HG02642 (cell line): ENCODE results near the gene TBC1D8B.
A peak's percentile ranks its signal among the peaks of the same experiment; 100 is the strongest.
"Not testable (repeated sequence)": the region's sequence is repeated elsewhere in the genome, so short reads cannot be mapped to it uniquely, and the experiment has no call there.

ENCODE experiments used
- ATAC-seq: cut with Tn5 transposase; IDR thresholded peaks from one replicate; pipeline ENCODE4 v1.9.1; 2021; ENCODE audit warnings: mild to moderate bottlenecking; ENCODE audit not compliant: unreplicated experiment, poor library complexity

The TBC1D8B gene

GRCh38 chrX:106802388-106803275 is at the start of gene TBC1D8B:
Gene TBC1D8B, plus strand, starts transcription at chrX:106802673. Its CDS starts 181 bp downstream, at chrX:106802854.
- ATAC-seq = peak; percentile 98

- ATAC-seq = not testable (repeated sequence)
Measured at GRCh38 chrX:106769288-106769687, 33.2 kb upstream of the TBC1D8B start.

GRCh38 chrX:106774981-106775380 is 27.5 kb upstream of the TBC1D8B start:
- no peak for ATAC-seq

GRCh38 chrX:106780264-106780663 is 22.2 kb upstream of the TBC1D8B start:
- ATAC-seq = no peak

- ATAC-seq = no peak
Measured at GRCh38 chrX:106780664-106781377, 21.7 kb upstream of the TBC1D8B start.

GRCh38 chrX:106783716-106784115 is 18.8 kb upstream of the TBC1D8B start:
- no peak for ATAC-seq

GRCh38 chrX:106791495-106791894 is 11.0 kb upstream of the TBC1D8B start:
- no peak for ATAC-seq

GRCh38 chrX:106802063-106802387 is 448 bp upstream of the TBC1D8B start:
- ATAC-seq = peak; percentile 29

GRCh38 chrX:106811131-106811910 is 8.8 kb downstream of the TBC1D8B start:
- no peak for ATAC-seq

GRCh38 chrX:106812930-106813329 is 10.5 kb downstream of the TBC1D8B start:
- ATAC-seq = not testable (repeated sequence)

GRCh38 chrX:106814093-106814492 is 11.6 kb downstream of the TBC1D8B start:
- ATAC-seq = not testable (repeated sequence)

- ATAC-seq = peak; percentile 67
Measured at GRCh38 chrX:106862972-106863688, 60.7 kb downstream of the TBC1D8B start.

- ATAC-seq = no peak
Measured at GRCh38 chrX:106863697-106864096, 61.2 kb downstream of the TBC1D8B start.

- ATAC-seq = not testable (repeated sequence)
Measured at GRCh38 chrX:106872796-106873195, 70.3 kb downstream of the TBC1D8B start.

GRCh38 chrX:106874075-106874474 is 71.6 kb downstream of the TBC1D8B start:
- ATAC-seq = no peak

GRCh38 chrX:106875151-106875550 is 72.7 kb downstream of the TBC1D8B start:
- no peak for ATAC-seq

- no peak for ATAC-seq
Measured at GRCh38 chrX:106889468-106889867, 87.0 kb downstream of the TBC1D8B start.

- no peak for ATAC-seq
Measured at GRCh38 chrX:106891762-106892460, 89.4 kb downstream of the TBC1D8B start.

GRCh38 chrX:106894392-106894909 is 92.0 kb downstream of the TBC1D8B start:
- ATAC-seq = no peak
